A549 (cell line): ENCODE data around the gene CPPED1.

Experiments
- CHD2 ChIP-seq: fragments of 150-350 bp; IDR thresholded peaks from 2 replicates; pipeline ENCODE4 v1.6.1; 2014; ENCODE audit warnings: low read length; ENCODE audit not compliant: partially characterized antibody
- GATA3 ChIP-seq: IDR thresholded peaks from 2 replicates; pipeline ENCODE4 v1.6.1; 2012; ENCODE audit warnings: borderline replicate concordance
- JUN ChIP-seq, 2 experiments: fragments of >200 bp; sonication (Bioruptor Twin); formaldehyde crosslinking; IDR thresholded peaks; 2 replicates in 1 of 2; 3 replicates in 1 of 2; pipeline ENCODE4 v1.6.1; 2016 to 2017
- MAX ChIP-seq: IDR thresholded peaks from 2 replicates; pipeline ENCODE4 v1.6.1; 2012
- MYC ChIP-seq: IDR thresholded peaks from 2 replicates; pipeline ENCODE4 v1.6.1; 2012; ENCODE audit warnings: mild to moderate bottlenecking, inconsistent platforms, low read length, improper control_type of control experiment, borderline replicate concordance
- NFE2L2 ChIP-seq: fragments of 150-350 bp; conservative IDR thresholded peaks from 2 replicates; pipeline ENCODE4 v1.6.1; 2014; ENCODE audit warnings: low read length
- POLR2A ChIP-seq: IDR thresholded peaks from 2 replicates; pipeline ENCODE4 v1.6.1; 2012; ENCODE audit warnings: mild to moderate bottlenecking, low read length
- POLR2AphosphoS2 ChIP-seq: conservative IDR thresholded peaks from 2 replicates; pipeline ENCODE4 v1.6.1; 2012; ENCODE audit warnings: low read length, improper control_type of control experiment, inconsistent platforms
- RAD21 ChIP-seq, 2 experiments: fragments of >200 bp in 1 of 2; sonication (Bioruptor Twin) in 1 of 2; formaldehyde crosslinking in 1 of 2; IDR thresholded peaks in 1 of 2; conservative IDR thresholded peaks in 1 of 2; 2 replicates in 1 of 2; 3 replicates in 1 of 2; pipeline ENCODE4 v1.6.1; 2012 to 2018; ENCODE audit warnings: inconsistent platforms in 1 of 2
- RCOR1 ChIP-seq: fragments of 150-350 bp; IDR thresholded peaks from 2 replicates; pipeline ENCODE4 v1.6.1; 2014; ENCODE audit warnings: antibody characterized with exemption, low read length, low read depth
- REST ChIP-seq: fragments of 200-600 bp; sonication (generic); IDR thresholded peaks from 2 replicates; pipeline ENCODE4 v1.6.1; 2016; ENCODE audit warnings: antibody characterized with exemption, mild to moderate bottlenecking, moderate library complexity
- SREBF2 ChIP-seq: fragments of 450-650 bp; IDR thresholded peaks from 2 replicates; pipeline ENCODE4 v1.6.1; 2014; ENCODE audit warnings: mild to moderate bottlenecking, moderate library complexity
- TF ChIP-seq, protein P1 (sequence below): fragments of >200 bp; sonication (Bioruptor Twin); formaldehyde crosslinking; IDR thresholded peaks from 3 replicates; pipeline ENCODE4 v1.5.1; 2016

- TF ChIP-seq REST (no peak), GATA3 (no peak), MYC (no peak), RAD21 (conservative IDR thresholded peaks at IDR 0.05 in 1 of 2, IDR thresholded peaks at IDR 0.05 in 1 of 2) (no peak), CHD2 (no peak), MAX (no peak), SREBF2 (no peak), NFE2L2 (no peak), POLR2A (no peak), POLR2AphosphoS2 (no peak), JUN (IDR thresholded peaks at IDR 0.05) (no peak), RCOR1 (no peak)
- TF ChIP-seq, protein P1, sequence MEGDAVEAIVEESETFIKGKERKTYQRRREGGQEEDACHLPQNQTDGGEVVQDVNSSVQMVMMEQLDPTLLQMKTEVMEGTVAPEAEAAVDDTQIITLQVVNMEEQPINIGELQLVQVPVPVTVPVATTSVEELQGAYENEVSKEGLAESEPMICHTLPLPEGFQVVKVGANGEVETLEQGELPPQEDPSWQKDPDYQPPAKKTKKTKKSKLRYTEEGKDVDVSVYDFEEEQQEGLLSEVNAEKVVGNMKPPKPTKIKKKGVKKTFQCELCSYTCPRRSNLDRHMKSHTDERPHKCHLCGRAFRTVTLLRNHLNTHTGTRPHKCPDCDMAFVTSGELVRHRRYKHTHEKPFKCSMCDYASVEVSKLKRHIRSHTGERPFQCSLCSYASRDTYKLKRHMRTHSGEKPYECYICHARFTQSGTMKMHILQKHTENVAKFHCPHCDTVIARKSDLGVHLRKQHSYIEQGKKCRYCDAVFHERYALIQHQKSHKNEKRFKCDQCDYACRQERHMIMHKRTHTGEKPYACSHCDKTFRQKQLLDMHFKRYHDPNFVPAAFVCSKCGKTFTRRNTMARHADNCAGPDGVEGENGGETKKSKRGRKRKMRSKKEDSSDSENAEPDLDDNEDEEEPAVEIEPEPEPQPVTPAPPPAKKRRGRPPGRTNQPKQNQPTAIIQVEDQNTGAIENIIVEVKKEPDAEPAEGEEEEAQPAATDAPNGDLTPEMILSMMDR, result no peak
Observed at GRCh38 chr16:12627394-12627793, 176.3 kb downstream of the CPPED1 start.
